Type B pancreatic cell (in vitro differentiated cells): ENCODE data around the gene CAVIN2. TPM values are rescaled to one million over a fixed set of nuclear protein-coding genes. Genes with fewer than 3 reads are reported as not detected.

Source experiments
- DNase-seq: peaks from one replicate; pipeline ENCODE4 v3.0.0; 2021; ENCODE audit warnings: mixed read lengths; ENCODE audit not compliant: unreplicated experiment; ENCODE audit errors: extremely low spot score
- H3K27ac Mint-ChIP-seq: 2 replicates; pipeline ENCODE4 v1.8.0; 2021; ENCODE audit warnings: mild to moderate bottlenecking, mixed read lengths
- H3K27me3 Mint-ChIP-seq: 2 replicates; pipeline ENCODE4 v1.8.0; 2021; ENCODE audit warnings: mixed read lengths
- H3K36me3 Mint-ChIP-seq: 2 replicates; pipeline ENCODE4 v1.8.0; 2021; ENCODE audit warnings: mixed read lengths
- H3K4me1 Mint-ChIP-seq: one replicate; pipeline ENCODE4 v1.8.0; 2021; ENCODE audit warnings: mixed read lengths; ENCODE audit not compliant: unreplicated experiment
- H3K4me3 Mint-ChIP-seq: 2 replicates; pipeline ENCODE4 v1.8.0; 2021; ENCODE audit warnings: mild to moderate bottlenecking, mixed read lengths
- H3K9me3 Mint-ChIP-seq: 2 replicates; pipeline ENCODE4 v1.8.0; 2021; ENCODE audit warnings: mixed read lengths
- total RNA-seq: library from RNA; stranded (reverse); gene quantifications from 2 replicates; pipeline ENCODE4 v1.2.1, GENCODE V29; 2021; ENCODE audit warnings: low replicate concordance
- TF ChIP-seq, protein P1 (sequence below): fragments of 200-600 bp; sonication (generic); conservative IDR thresholded peaks from 2 replicates; pipeline ENCODE4 v1.5.0; 2021; ENCODE audit warnings: antibody characterized with exemption, mild to moderate bottlenecking

Gene CAVIN2
- total RNA-seq, 1 donor from 2014 or later, result 2.9 TPM

DNA sequence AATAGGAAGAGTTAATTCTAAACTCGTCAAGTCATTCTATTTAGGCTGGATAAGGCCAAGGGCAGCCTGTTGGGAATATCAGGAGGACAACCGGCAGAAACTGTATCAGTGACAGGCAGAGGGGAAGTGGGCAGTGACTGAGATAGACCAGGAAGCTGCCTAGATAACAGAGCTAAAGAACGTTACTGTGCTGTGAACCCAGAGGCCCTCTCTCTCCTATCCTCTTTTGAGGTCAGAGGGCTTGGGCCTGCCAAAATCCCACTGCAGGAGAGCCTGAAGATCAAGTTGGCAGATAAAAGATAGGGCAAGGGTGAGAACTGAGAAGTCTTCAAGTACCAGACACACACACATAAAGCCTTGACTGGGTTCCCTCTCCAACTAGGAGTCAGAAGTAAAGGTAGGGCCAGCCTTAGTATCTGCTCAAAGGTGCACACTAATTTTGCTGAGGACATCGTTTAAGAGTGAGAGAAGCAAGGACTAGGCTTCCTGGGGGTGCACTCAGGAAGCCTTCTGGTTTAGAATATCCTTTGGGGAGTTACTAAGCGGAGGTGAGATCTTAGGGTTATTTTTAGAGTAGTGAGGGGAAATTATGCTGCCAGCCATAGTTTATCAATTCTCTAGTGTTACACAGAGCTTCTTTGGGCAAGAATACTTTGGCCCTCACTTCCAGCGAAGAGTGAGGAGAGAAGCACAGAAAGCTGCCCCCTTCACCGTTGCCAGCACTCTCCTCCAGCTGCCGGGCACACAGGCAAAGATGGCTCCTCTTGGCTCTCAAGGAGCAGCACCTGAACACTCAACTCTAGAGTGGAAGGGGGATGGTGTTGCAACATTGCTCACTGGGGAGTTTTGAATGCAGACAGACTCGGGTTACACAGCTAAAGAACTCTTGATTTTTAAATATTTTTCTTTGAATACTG is 9.8 kb downstream of the CAVIN2 start:
- Mint-ChIP-seq H3K36me3 (no peaks in the 10 kb centered on the region), H3K9me3 (peaks cover 7% of the 10 kb centered on the region), H3K27ac (no peak overlapping the region), H3K4me3 (no peak overlapping the region), H3K4me1 (peaks cover 10% of the 10 kb centered on the region), H3K27me3 (no peaks in the 10 kb centered on the region)
- TF ChIP-seq, protein P1, sequence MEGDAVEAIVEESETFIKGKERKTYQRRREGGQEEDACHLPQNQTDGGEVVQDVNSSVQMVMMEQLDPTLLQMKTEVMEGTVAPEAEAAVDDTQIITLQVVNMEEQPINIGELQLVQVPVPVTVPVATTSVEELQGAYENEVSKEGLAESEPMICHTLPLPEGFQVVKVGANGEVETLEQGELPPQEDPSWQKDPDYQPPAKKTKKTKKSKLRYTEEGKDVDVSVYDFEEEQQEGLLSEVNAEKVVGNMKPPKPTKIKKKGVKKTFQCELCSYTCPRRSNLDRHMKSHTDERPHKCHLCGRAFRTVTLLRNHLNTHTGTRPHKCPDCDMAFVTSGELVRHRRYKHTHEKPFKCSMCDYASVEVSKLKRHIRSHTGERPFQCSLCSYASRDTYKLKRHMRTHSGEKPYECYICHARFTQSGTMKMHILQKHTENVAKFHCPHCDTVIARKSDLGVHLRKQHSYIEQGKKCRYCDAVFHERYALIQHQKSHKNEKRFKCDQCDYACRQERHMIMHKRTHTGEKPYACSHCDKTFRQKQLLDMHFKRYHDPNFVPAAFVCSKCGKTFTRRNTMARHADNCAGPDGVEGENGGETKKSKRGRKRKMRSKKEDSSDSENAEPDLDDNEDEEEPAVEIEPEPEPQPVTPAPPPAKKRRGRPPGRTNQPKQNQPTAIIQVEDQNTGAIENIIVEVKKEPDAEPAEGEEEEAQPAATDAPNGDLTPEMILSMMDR, result no peak
- DNase-seq, result no peak

DNA sequence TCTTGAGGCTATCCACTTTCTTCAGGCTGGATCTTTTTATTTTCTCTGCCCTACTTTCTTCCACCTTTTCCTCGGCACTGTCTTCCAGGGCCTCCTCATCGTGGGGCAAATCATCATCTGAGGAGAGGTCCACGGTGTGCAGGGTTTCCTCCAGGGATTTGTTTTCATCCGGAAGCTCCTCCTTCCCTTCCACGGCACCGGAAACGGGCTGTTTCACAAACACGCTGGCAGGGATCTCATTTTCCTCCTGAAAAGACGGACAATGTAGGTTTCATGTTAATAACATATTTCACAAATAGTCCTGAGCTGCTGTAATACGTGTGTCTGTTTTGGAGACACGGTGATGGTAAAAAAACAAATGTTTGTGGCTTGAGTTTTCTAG is 10.4 kb downstream of the CAVIN2 start:
- H3K27me3 Mint-ChIP-seq, result no peaks in the 10 kb centered on the region
- H3K4me3 Mint-ChIP-seq, result no peak overlapping the region
- peaks cover 7% of the 10 kb centered on the region for H3K9me3 Mint-ChIP-seq
- peaks cover 14% of the 10 kb centered on the region for H3K4me1 Mint-ChIP-seq
- TF ChIP-seq, protein P1, result no peak
- H3K27ac Mint-ChIP-seq, result no peak overlapping the region
- H3K36me3 Mint-ChIP-seq, result no peaks in the 10 kb centered on the region
- DNase-seq, result no peak

DNA sequence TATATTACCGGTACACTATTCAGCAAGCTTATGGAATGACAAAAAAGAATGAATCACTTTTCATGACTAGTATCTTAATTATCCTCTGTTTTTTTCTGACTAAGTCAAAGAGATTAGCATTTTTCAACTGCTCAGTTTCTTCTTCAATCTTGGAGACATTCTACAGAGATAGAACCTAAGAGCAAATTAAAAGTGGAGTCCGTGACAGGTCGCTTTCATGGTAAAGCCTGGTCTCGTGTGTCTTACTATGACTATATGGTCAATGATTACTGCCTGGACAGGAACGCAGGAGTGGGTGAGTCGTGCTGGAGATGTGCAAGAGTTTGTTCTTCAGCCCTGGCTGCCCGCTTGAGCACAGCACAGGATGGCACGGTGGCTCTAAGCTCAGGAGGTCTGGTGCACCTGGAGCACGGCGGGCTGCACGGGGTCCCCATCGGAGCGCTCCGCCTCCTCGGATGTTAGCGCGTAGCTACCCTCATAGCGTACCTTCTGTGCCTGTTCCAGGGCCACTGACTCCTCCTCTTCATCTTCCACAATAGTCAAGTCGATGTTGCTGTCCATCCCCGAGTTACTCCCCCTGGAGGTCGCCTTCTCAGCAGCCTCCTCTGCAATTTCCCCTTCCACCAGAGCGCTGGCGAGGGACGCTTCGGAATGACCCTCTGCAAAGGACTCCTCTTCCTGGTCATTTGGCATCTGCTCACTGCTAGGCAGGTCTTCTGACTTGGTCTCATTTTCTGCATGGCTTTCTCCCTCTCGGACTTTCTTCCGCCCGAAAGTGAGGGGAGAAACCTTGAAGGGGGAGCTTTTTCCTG is 11.1 kb downstream of the CAVIN2 start:
- no peaks in the 10 kb centered on the region for H3K36me3 Mint-ChIP-seq
- TF ChIP-seq, protein P1, result no peak
- peaks cover 7% of the 10 kb centered on the region for H3K9me3 Mint-ChIP-seq
- peaks cover 18% of the 10 kb centered on the region for H3K4me1 Mint-ChIP-seq
- no peak overlapping the region for H3K4me3 Mint-ChIP-seq
- DNase-seq, result no peak
- no peaks in the 10 kb centered on the region for H3K27me3 Mint-ChIP-seq
- no peak overlapping the region for H3K27ac Mint-ChIP-seq

DNA sequence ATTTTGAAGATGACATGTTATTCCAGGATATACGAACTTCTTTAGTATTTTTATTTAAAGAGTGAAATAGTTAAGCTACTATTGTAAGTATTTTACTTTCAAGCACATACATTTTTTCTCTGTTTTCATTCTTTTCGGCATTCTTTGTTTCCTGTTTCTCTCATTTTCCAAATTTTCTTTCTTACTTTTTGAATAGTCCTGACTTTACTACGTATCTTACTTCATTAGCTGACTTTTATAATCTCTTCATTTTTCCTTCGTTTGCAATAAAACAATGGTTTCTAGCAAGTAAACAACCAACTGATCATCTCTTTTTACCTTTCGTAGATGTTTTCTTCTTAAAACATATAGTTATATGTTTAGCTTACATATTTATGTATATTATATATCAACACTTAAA is 11.8 kb downstream of the CAVIN2 start:
- H3K27ac Mint-ChIP-seq, result no peak overlapping the region
- no peak for DNase-seq
- peaks cover 25% of the 10 kb centered on the region for H3K4me1 Mint-ChIP-seq
- H3K9me3 Mint-ChIP-seq, result peaks cover 7% of the 10 kb centered on the region
- no peaks in the 10 kb centered on the region for H3K27me3 Mint-ChIP-seq
- no peaks in the 10 kb centered on the region for H3K36me3 Mint-ChIP-seq
- TF ChIP-seq, protein P1, result no peak
- H3K4me3 Mint-ChIP-seq, result no peak overlapping the region

DNA sequence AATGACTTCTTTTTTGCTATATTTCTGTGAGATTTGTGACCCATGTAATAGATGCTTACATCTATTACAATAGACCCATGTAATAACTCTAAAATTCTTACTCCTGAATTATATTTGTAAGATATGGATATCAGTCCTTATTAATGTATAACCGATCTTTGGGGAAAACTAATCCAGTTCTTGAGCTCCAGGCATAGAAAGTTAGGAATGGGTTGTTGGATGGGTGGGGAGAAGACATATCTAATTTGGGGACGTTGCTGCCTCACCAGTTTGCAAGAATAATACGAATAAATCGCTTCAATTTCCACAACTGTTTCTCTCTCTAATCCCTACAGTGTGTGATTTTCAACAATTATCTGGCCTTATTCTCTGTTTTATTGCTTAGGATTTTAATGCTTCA is 13.5 kb downstream of the CAVIN2 start:
- TF ChIP-seq, protein P1, result no peak
- Mint-ChIP-seq H3K27me3 (no peaks in the 10 kb centered on the region), H3K36me3 (no peaks in the 10 kb centered on the region), H3K27ac (no peak overlapping the region), H3K9me3 (peaks cover 11% of the 10 kb centered on the region), H3K4me1 (peaks cover 25% of the 10 kb centered on the region), H3K4me3 (no peak overlapping the region)
- no peak for DNase-seq
